ENCODE measurements around the gene SYNGR4. TPM values are rescaled to one million over a fixed set of nuclear protein-coding genes. Genes with fewer than 3 reads are reported as not detected.

Gene SYNGR4
- total RNA-seq, 1 donor from 2014 or later, result not detected

GRCh38 chr19:48397263-48398101 lies 33.3 kb downstream of the SYNGR4 start:
- no peak for DNase-seq

- no peak for DNase-seq
These were observed 33.9 kb downstream of the SYNGR4 start for GRCh38 chr19:48398102-48398374.

GRCh38 chr19:48398375-48399235 lies 34.4 kb downstream of the SYNGR4 start:
- DNase-seq, result peak; percentile 88

GRCh38 chr19:48400018-48400742 lies 36.0 kb downstream of the SYNGR4 start:
- peak; percentile 72 for DNase-seq

GRCh38 chr19:48401287-48401686 lies 37.1 kb downstream of the SYNGR4 start:
- no peak for DNase-seq

GRCh38 chr19:48403606-48404005 lies 39.4 kb downstream of the SYNGR4 start:
- DNase-seq, result peak; percentile 75

- DNase-seq, result no peak
These were observed 41.0 kb downstream of the SYNGR4 start for GRCh38 chr19:48405010-48405659.

- no peak for DNase-seq
These were observed 41.7 kb downstream of the SYNGR4 start for GRCh38 chr19:48405850-48406249.

- no peak for DNase-seq
These were observed 49.9 kb downstream of the SYNGR4 start for GRCh38 chr19:48413879-48414587.

- peak; percentile 91 for DNase-seq
These were observed 51.2 kb downstream of the SYNGR4 start for GRCh38 chr19:48415395-48415794.

GRCh38 chr19:48415806-48416221 lies 51.6 kb downstream of the SYNGR4 start:
- DNase-seq, result no peak

- no peak for DNase-seq
These were observed 53.3 kb downstream of the SYNGR4 start for GRCh38 chr19:48417421-48417820.

- DNase-seq, result no peak
These were observed 54.3 kb downstream of the SYNGR4 start for GRCh38 chr19:48418317-48419064.

- DNase-seq, result peak; percentile 65
These were observed 55.2 kb downstream of the SYNGR4 start for GRCh38 chr19:48419158-48419920.

- DNase-seq, result no peak
These were observed 57.4 kb downstream of the SYNGR4 start for GRCh38 chr19:48421548-48421947.

GRCh38 chr19:48424694-48425219 lies 60.6 kb downstream of the SYNGR4 start:
- peak; percentile 74 for DNase-seq
